IMR-90 (cell line): Measurements from ENCODE around the gene DNMT3B. TPM values are rescaled to one million over a fixed set of nuclear protein-coding genes. Genes with fewer than 3 reads are reported as not detected.
A peak's percentile ranks its signal among the peaks of the same experiment; 100 is the strongest.

ENCODE experiments used
- ATAC-seq: fragments of 200-7000 bp; cut with Tn5 transposase; 2 replicates; pipeline ENCODE4 v1.9.1; 2020; ENCODE audit warnings: low read depth, mild to moderate bottlenecking, moderate library complexity
- BruUV-seq: library from RNA; stranded (reverse); fragments of 400-500 nt; replicated peaks from 2 replicates; lab custom pipeline; 2021; lab: Mats Ljungman, UMichigan
- CTCF ChIA-PET: fragments of 300-600 bp; formaldehyde crosslinking; extraction: SDS; loops from one replicate; lab custom pipeline; 2021; ENCODE audit warnings: antibody characterized with exemption; lab: Yijun Ruan, JAX
- POLR2A ChIA-PET: fragments of 300-600 bp; sonication (Branson Sonifier 250); formaldehyde crosslinking; loops from one replicate; lab custom pipeline; 2022; ENCODE audit warnings: antibody characterized with exemption; ENCODE audit not compliant: unreplicated experiment; lab: Charles Lee
- DNase-seq: peaks from one replicate; pipeline ENCODE4 v3.0.0; 2013
- H2AFZ ChIP-seq: replicated peaks from 2 replicates; pipeline ENCODE3; 2013; ENCODE audit warnings: low read length, mild to moderate bottlenecking; ENCODE audit not compliant: poor library complexity
- H2AK5ac ChIP-seq: 2 replicates; pipeline ENCODE4 v1.6.1; 2013; ENCODE audit warnings: low read depth, low read length, inconsistent platforms
- H2AK9ac ChIP-seq: replicated peaks from 2 replicates; pipeline ENCODE3; 2013; ENCODE audit warnings: mild to moderate bottlenecking, low read depth, low read length, moderate library complexity; ENCODE audit not compliant: poor library complexity
- H2BK120ac ChIP-seq: 2 replicates; pipeline ENCODE4 v1.6.1; 2013; ENCODE audit warnings: low read depth, low read length, inconsistent platforms
- H2BK15ac ChIP-seq: 3 replicates; pipeline ENCODE4 v1.6.1; 2013; ENCODE audit warnings: low read depth, low read length, inconsistent platforms
- H2BK20ac ChIP-seq: 2 replicates; pipeline ENCODE4 v1.6.1; 2013; ENCODE audit warnings: low read depth, mild to moderate bottlenecking, inconsistent platforms, low read length, moderate library complexity
- H2BK5ac ChIP-seq: 2 replicates; pipeline ENCODE4 v1.6.1; 2013; ENCODE audit warnings: mild to moderate bottlenecking, low read depth, low read length, inconsistent platforms; ENCODE audit not compliant: poor library complexity, severe bottlenecking
- H3K14ac ChIP-seq: replicated peaks from 2 replicates; pipeline ENCODE4 v1.6.1; 2013; ENCODE audit warnings: low read depth, low read length, inconsistent platforms
- H3K18ac ChIP-seq: 2 replicates; pipeline ENCODE4 v1.6.1; 2013; ENCODE audit warnings: low read depth, low read length, control low read depth
- H3K23ac ChIP-seq: 2 replicates; pipeline ENCODE4 v1.6.1; 2013; ENCODE audit warnings: low read depth, low read length, inconsistent platforms
- H3K27ac ChIP-seq: 2 replicates; pipeline ENCODE4 v1.5.1; 2013; ENCODE audit warnings: mild to moderate bottlenecking, control low read depth, low read length; ENCODE audit not compliant: insufficient read depth
- H3K27me3 ChIP-seq: 2 replicates; pipeline ENCODE4 v1.6.1; 2013; ENCODE audit warnings: low read length; ENCODE audit not compliant: control insufficient read depth, insufficient read depth
- H3K36me3 ChIP-seq: 2 replicates; pipeline ENCODE4 v1.6.1; 2013; ENCODE audit warnings: low read length, mixed read lengths; ENCODE audit not compliant: control insufficient read depth, insufficient read depth
- H3K4ac ChIP-seq: 2 replicates; pipeline ENCODE4 v1.6.1; 2013; ENCODE audit warnings: low read depth, low read length, inconsistent platforms
- H3K4me1 ChIP-seq: 2 replicates; pipeline ENCODE4 v1.6.1; 2013; ENCODE audit warnings: low read length, mixed read lengths; ENCODE audit not compliant: control insufficient read depth, insufficient read depth
- H3K4me2 ChIP-seq: 2 replicates; pipeline ENCODE4 v1.6.1; 2013; ENCODE audit warnings: low read depth, mild to moderate bottlenecking, control low read depth, low read length, moderate library complexity
- H3K4me3 ChIP-seq: 2 replicates; pipeline ENCODE4 v1.5.1; 2013; ENCODE audit warnings: low read depth, mild to moderate bottlenecking, control low read depth, low read length, moderate library complexity; ENCODE audit not compliant: insufficient read depth
- H3K56ac ChIP-seq: 2 replicates; pipeline ENCODE4 v1.6.1; 2013; ENCODE audit warnings: low read length, inconsistent platforms; ENCODE audit not compliant: insufficient read depth; ENCODE audit errors: extremely low read depth
- H3K79me1 ChIP-seq, 2 experiments: 2 replicates each; pipeline ENCODE4 v1.6.1; 2013; ENCODE audit warnings: low read length in 2 of 2, inconsistent platforms in 1 of 2, low read depth in 1 of 2
- H3K9ac ChIP-seq: 2 replicates; pipeline ENCODE4 v1.6.1; 2013; ENCODE audit warnings: low read depth, low read length, control low read depth
- H3K9me1 ChIP-seq: 2 replicates; pipeline ENCODE4 v1.6.1; 2013; ENCODE audit warnings: low read length, inconsistent platforms; ENCODE audit not compliant: insufficient read depth
- H3K9me3 ChIP-seq: 2 replicates; pipeline ENCODE4 v1.6.1; 2013; ENCODE audit warnings: low read length; ENCODE audit not compliant: control insufficient read depth, insufficient read depth
- H4K20me1 ChIP-seq: 2 replicates; pipeline ENCODE4 v1.6.1; 2013; ENCODE audit warnings: low read length, inconsistent platforms; ENCODE audit not compliant: insufficient read depth
- H4K5ac ChIP-seq: 2 replicates; pipeline ENCODE4 v1.6.1; 2013; ENCODE audit warnings: mild to moderate bottlenecking, low read depth, low read length, control low read depth
- H4K8ac ChIP-seq, 2 experiments: 2 replicates each; pipeline ENCODE4 v1.6.1; 2013; ENCODE audit warnings: low read depth in 2 of 2, low read length in 2 of 2, control low read depth in 1 of 2, inconsistent platforms in 1 of 2
- H4K91ac ChIP-seq: 2 replicates; pipeline ENCODE4 v1.6.1; 2013; ENCODE audit warnings: low read depth, low read length, inconsistent platforms; ENCODE audit not compliant: insufficient read depth
- BHLHE40 ChIP-seq: fragments of 150-350 bp; IDR thresholded peaks from 2 replicates; pipeline ENCODE4 v1.6.1; 2016; ENCODE audit warnings: mild to moderate bottlenecking, low read depth, low read length
- CEBPB ChIP-seq: IDR thresholded peaks from 2 replicates; pipeline ENCODE4 v1.6.1; 2012; ENCODE audit warnings: low read depth, low read length, improper control_type of control experiment
- CHD1 ChIP-seq: IDR thresholded peaks from 2 replicates; pipeline ENCODE4 v1.6.1; 2012; ENCODE audit warnings: low read depth, low read length, improper control_type of control experiment
- FOS ChIP-seq: fragments of 150-350 bp; IDR thresholded peaks from 2 replicates; pipeline ENCODE4 v1.6.1; 2016; ENCODE audit warnings: low read depth, low read length
- MAFK ChIP-seq: IDR thresholded peaks from 2 replicates; pipeline ENCODE4 v1.6.1; 2012; ENCODE audit warnings: low read depth, low read length, improper control_type of control experiment
- MXI1 ChIP-seq: IDR thresholded peaks from 2 replicates; pipeline ENCODE4 v1.6.1; 2012; ENCODE audit warnings: low read depth, mild to moderate bottlenecking, low read length, moderate library complexity, borderline replicate concordance
- RCOR1 ChIP-seq: IDR thresholded peaks from 2 replicates; pipeline ENCODE4 v1.6.1; 2012; ENCODE audit warnings: mild to moderate bottlenecking, low read length, improper control_type of control experiment; ENCODE audit not compliant: insufficient replicate concordance
- WGBS, 2 experiments: methylation state at CpG; one replicate each; pipeline versions ENCODE4 v1.1.5 to v1.1.7; 2013; ENCODE audit warnings: missing lambda C conversion rate in 2 of 2; ENCODE audit not compliant: insufficient read length in 1 of 2; ENCODE audit errors: extremely low coverage in 2 of 2; 5-methylcytosine and 5-hydroxymethylcytosine counted together
- dilution Hi-C: fragments of 300-500 bp; cut with HindIII; formaldehyde crosslinking; loops from one replicate; pipeline ENCODE4 v1.14.3; 2018; ENCODE audit warnings: low sequenced_read_pairs; ENCODE audit not compliant: unreplicated experiment
- in situ Hi-C: fragments of 300-500 bp; cut with MboI; formaldehyde crosslinking; loops from 3 replicates; pipeline ENCODE4 v1.14.3; 2019; ENCODE audit warnings: low sequenced_read_pairs, inconsistent platforms, mixed read lengths
- intact Hi-C: fragments of 100-400 bp; cut with micrococcal nuclease; formaldehyde crosslinking; loops from 2 replicates; pipeline ENCODE4 v1.10.0; 2022
- polyA plus RNA-seq, 3 experiments: library from polyadenylated mRNA; depleted of rRNA; stranded (reverse); fragments of >200 nt; gene quantifications; 2 replicates each; pipeline ENCODE4 v1.2.3, GENCODE V29; 2012; ENCODE audit warnings: low replicate concordance in 1 of 3
- total RNA-seq: library from RNA; depleted of rRNA; stranded (reverse); fragments of >200 nt; gene quantifications from 2 replicates; pipeline ENCODE4 v1.2.3, GENCODE V29; 2012
- TF ChIP-seq, protein P1 (sequence below): conservative IDR thresholded peaks from 2 replicates; pipeline ENCODE4 v1.5.1; 2012; ENCODE audit warnings: mild to moderate bottlenecking, low read depth, low read length, improper control_type of control experiment

DNMT3B gene
- total and polyA plus RNA-seq, 2 of the 4 experiments (the other 2 are of a cell fraction), result 1.3 to 1.9 TPM

DNA sequence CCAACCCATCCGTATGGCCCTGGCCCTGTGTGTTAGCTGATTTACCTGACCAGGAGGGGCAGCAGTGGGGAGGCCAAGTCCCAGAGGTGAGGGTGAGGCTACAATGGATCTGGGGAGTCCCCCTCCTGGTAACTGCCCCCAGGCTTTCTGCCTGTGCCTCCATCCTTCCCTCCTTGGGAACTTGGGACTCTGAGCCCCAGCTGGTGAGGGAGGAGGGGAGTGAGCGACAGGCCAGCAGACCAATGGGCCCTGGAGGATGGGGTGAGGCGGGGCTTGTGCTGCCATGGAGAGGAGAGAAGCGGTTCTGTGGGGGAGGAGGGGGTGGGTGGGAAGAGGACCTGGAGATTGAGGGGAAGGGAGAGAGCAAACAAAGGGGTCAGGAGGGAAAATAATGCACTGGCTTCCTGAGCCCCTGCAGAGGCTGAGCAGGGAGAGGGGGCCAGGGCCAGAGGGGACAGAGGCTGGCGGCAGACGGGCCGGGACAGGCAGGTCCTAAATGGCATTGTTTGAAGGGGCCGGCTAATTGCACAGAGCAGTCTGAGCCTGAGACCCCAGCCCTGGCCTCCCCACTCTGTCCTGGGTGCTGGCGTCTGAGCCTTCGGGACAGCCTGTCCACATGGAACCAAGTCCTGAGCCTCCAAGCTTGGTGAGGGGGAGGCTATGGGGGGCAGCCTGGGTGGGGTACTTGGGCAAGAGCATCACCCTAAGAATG is 17.5 kb downstream of the DNMT3B start:
- intact Hi-C loops, result loop anchor here (5.0 kb wide), 1 partner anchor 257 kb away; no protein-coding TSS in a partner anchor

More for the DNA sequence above, 17.5 kb downstream of the DNMT3B start:
- H3K4me1 ChIP-seq, result no peaks in the 10 kb centered on the region
- dilution Hi-C loops (no loop called here), in situ Hi-C loops (loop anchor here (5.0 to 10.0 kb wide), 3 partner anchors 112 to 265 kb away; no protein-coding TSS in a partner anchor)
- H3K27ac ChIP-seq, result no peak overlapping the region
- H3K36me3 ChIP-seq, result peaks cover 3% of the 10 kb centered on the region; the same call in 1 of the 2 replicates
- no peak overlapping the region for H2BK5ac ChIP-seq
- no peak overlapping the region for H2BK120ac ChIP-seq
- no peak overlapping the region for H2AK9ac ChIP-seq
- H3K23ac ChIP-seq, result no peak overlapping the region
- H4K20me1 ChIP-seq, result peaks cover 3% of the 10 kb centered on the region; the same call in 1 of the 2 replicates
- H2BK15ac ChIP-seq, result no peak overlapping the region
- H3K4me2 ChIP-seq, result no peak overlapping the region
- peaks cover 0 to 17% of the 10 kb centered on the region in 2 experiments; a peak in 3 of 4 replicates for H3K79me1 ChIP-seq
- no peak overlapping the region for H3K14ac ChIP-seq
- no peak overlapping the region for H3K4me3 ChIP-seq
- no peak overlapping the region for H3K9ac ChIP-seq
- no peak overlapping the region for H4K91ac ChIP-seq
- H3K56ac ChIP-seq, result no peak overlapping the region
- no peaks in the 10 kb centered on the region for H3K27me3 ChIP-seq
- H4K5ac ChIP-seq, result no peak overlapping the region
- WGBS, 2 experiments, result 68% methylated on average over 3 of the region's 10 CpGs; no CpG with 5 or more reads in 1 of the 2 experiments
- H4K8ac ChIP-seq, result no peak overlapping the region
- ChIA-PET CTCF (interaction anchor here (0.6 to 1.7 kb wide), 2 partner anchors 106 to 295 kb away, joined by 5 to 19 read pairs; partner anchors contain the start of gene C20orf203), POLR2A (no interaction called here)
- peaks cover 5% of the 10 kb centered on the region; the same call in 1 of the 2 replicates for H3K9me1 ChIP-seq
- no peak overlapping the region for H2AK5ac ChIP-seq
- H3K18ac ChIP-seq, result no peak overlapping the region
- no peak for TF ChIP-seq BHLHE40
- no peak for TF ChIP-seq FOS
- TF ChIP-seq MAFK, result no peak
- TF ChIP-seq CEBPB, result no peak
- TF ChIP-seq MXI1, result no peak
- no peak for TF ChIP-seq RCOR1
- no peak for TF ChIP-seq CHD1
- TF ChIP-seq, protein P1, sequence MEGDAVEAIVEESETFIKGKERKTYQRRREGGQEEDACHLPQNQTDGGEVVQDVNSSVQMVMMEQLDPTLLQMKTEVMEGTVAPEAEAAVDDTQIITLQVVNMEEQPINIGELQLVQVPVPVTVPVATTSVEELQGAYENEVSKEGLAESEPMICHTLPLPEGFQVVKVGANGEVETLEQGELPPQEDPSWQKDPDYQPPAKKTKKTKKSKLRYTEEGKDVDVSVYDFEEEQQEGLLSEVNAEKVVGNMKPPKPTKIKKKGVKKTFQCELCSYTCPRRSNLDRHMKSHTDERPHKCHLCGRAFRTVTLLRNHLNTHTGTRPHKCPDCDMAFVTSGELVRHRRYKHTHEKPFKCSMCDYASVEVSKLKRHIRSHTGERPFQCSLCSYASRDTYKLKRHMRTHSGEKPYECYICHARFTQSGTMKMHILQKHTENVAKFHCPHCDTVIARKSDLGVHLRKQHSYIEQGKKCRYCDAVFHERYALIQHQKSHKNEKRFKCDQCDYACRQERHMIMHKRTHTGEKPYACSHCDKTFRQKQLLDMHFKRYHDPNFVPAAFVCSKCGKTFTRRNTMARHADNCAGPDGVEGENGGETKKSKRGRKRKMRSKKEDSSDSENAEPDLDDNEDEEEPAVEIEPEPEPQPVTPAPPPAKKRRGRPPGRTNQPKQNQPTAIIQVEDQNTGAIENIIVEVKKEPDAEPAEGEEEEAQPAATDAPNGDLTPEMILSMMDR, result no peak
- no peak overlapping the region for H2AFZ ChIP-seq
- H3K4ac ChIP-seq, result no peak overlapping the region
- H3K9me3 ChIP-seq, result no peaks in the 10 kb centered on the region
- no peak overlapping the region for H2BK20ac ChIP-seq
- DNase-seq (no peak), ATAC-seq (0 out of 2 replicates have a peak, but pooled peaks have one; percentile 33)
- BruUV-seq, result no TSS peak
